H1 (cell line): ENCODE measurements around the gene ELOVL1. TPM values are rescaled to one million over a fixed set of nuclear protein-coding genes. Genes with fewer than 3 reads are reported as not detected.

Source experiments
- CTCF ChIA-PET: fragments of 300-600 bp; sonication (Branson Sonifier 250); formaldehyde crosslinking; loops from one replicate; lab custom pipeline; 2021; ENCODE audit not compliant: partially characterized antibody; lab: Charles Lee
- POLR2A ChIA-PET: fragments of 300-600 bp; sonication (Branson Sonifier 250); formaldehyde crosslinking; loops from one replicate; lab custom pipeline; 2021; ENCODE audit warnings: inconsistent platforms; ENCODE audit not compliant: partially characterized antibody; lab: Charles Lee
- DNase-seq, 2 experiments: peaks; one replicate each; pipeline versions ENCODE4 v3.0.0 to v3.0.0-alpha.2; 2010 to 2022; ENCODE audit warnings: low spot score in 2 of 2, low read depth in 1 of 2, mixed read lengths in 1 of 2
- FAIRE-seq: peaks from 2 replicates; lab custom pipeline; 2011; peaks lifted over from hg19 to GRCh38; lab: Jason Lieb, UNC
- H2AFZ ChIP-seq: 2 replicates; pipeline ENCODE4 v1.8.1; 2012; ENCODE audit warnings: low read length, inconsistent platforms
- H2AK5ac ChIP-seq: 2 replicates; pipeline ENCODE4 v1.6.1; 2013; ENCODE audit warnings: low read depth, low read length
- H2BK120ac ChIP-seq: replicated peaks from 2 replicates; pipeline ENCODE3; 2013; ENCODE audit warnings: low read depth, low read length, inconsistent platforms
- H2BK12ac ChIP-seq: 2 replicates; pipeline ENCODE4 v1.6.1; 2013; ENCODE audit warnings: low read depth, low read length
- H2BK15ac ChIP-seq: 2 replicates; pipeline ENCODE4 v1.6.1; 2013; ENCODE audit warnings: low read length
- H2BK20ac ChIP-seq: 2 replicates; pipeline ENCODE4 v1.6.1; 2013; ENCODE audit warnings: low read length
- H2BK5ac ChIP-seq: 2 replicates; pipeline ENCODE4 v1.6.1; 2013; ENCODE audit warnings: low read depth, low read length
- H3K14ac ChIP-seq: 2 replicates; pipeline ENCODE4 v1.6.1; 2013; ENCODE audit warnings: inconsistent platforms; ENCODE audit not compliant: insufficient read length
- H3K18ac ChIP-seq: 2 replicates; pipeline ENCODE4 v1.6.1; 2013; ENCODE audit warnings: low read length; ENCODE audit errors: extremely low read depth
- H3K23ac ChIP-seq: 2 replicates; pipeline ENCODE4 v1.6.1; 2013; ENCODE audit warnings: inconsistent platforms; ENCODE audit not compliant: insufficient read length
- H3K23me2 ChIP-seq: 2 replicates; pipeline ENCODE4 v1.6.1; 2013; ENCODE audit warnings: low read depth, low read length
- H3K27ac ChIP-seq: 2 replicates; pipeline ENCODE4 v1.6.1; 2011; ENCODE audit warnings: low read depth, low read length, inconsistent platforms
- H3K27me3 ChIP-seq, 4 experiments: replicated peaks in 1 of 4; 1 replicate in 1 of 4; 2 replicates in 3 of 4; pipeline versions ENCODE4 v1.6.1 to v1.8.1; 2011 to 2013; ENCODE audit warnings: low read length in 3 of 4, mild to moderate bottlenecking in 3 of 4, inconsistent platforms in 2 of 4, mixed read lengths in 2 of 4, moderate library complexity in 1 of 4; ENCODE audit not compliant: control insufficient read depth in 3 of 4, insufficient read depth in 3 of 4; ENCODE audit errors: extremely low read depth in 1 of 4
- H3K36me3 ChIP-seq, 4 experiments: 2 replicates each; pipeline versions ENCODE4 v1.6.1 to v1.8.1; 2011 to 2013; ENCODE audit warnings: mild to moderate bottlenecking in 4 of 4, low read length in 3 of 4, moderate library complexity in 2 of 4, control low read depth in 1 of 4, inconsistent platforms in 1 of 4; ENCODE audit not compliant: insufficient read depth in 4 of 4, control insufficient read depth in 2 of 4
- H3K4ac ChIP-seq: replicated peaks from 2 replicates; pipeline ENCODE3; 2013; ENCODE audit warnings: low read length, low read depth, mixed read lengths, inconsistent platforms; ENCODE audit not compliant: insufficient read length
- H3K4me1 ChIP-seq, 4 experiments: replicated peaks in 1 of 4; 1 replicate in 1 of 4; 2 replicates in 3 of 4; pipeline versions ENCODE4 v1.6.1 to v1.8.1; 2011 to 2013; ENCODE audit warnings: low read length in 3 of 4, inconsistent platforms in 2 of 4, mixed read lengths in 1 of 4; ENCODE audit not compliant: insufficient read depth in 4 of 4, control insufficient read depth in 3 of 4
- H3K4me2 ChIP-seq, 2 experiments: 2 replicates each; pipeline versions ENCODE4 v1.6.1 to v1.8.1; 2011 to 2013; ENCODE audit warnings: low read depth in 2 of 2, low read length in 2 of 2, control low read depth in 1 of 2, inconsistent platforms in 1 of 2, mild to moderate bottlenecking in 1 of 2; ENCODE audit not compliant: insufficient read depth in 1 of 2
- H3K4me3 ChIP-seq, 4 experiments: fragments of 200-600, 300-600 bp in 1 of 4; sonication (generic), shearing (Covaris generic), sonication (Bioruptor Twin) in 1 of 4; 2 replicates each; pipeline versions ENCODE4 v1.5.1 to v1.8.1; 2011 to 2016; ENCODE audit warnings: low read length in 4 of 4, low read depth in 3 of 4, control low read depth in 2 of 4, inconsistent platforms in 2 of 4, mild to moderate bottlenecking in 2 of 4, mixed read lengths in 1 of 4, moderate library complexity in 1 of 4; ENCODE audit not compliant: insufficient read depth in 2 of 4; ENCODE audit errors: extremely low read depth in 1 of 4
- H3K56ac ChIP-seq: replicated peaks from 2 replicates; pipeline ENCODE3; 2013; ENCODE audit warnings: low read depth, mild to moderate bottlenecking, mixed read lengths, low read length, inconsistent platforms; ENCODE audit not compliant: insufficient read length
- H3K79me1 ChIP-seq: 2 replicates; pipeline ENCODE4 v1.6.1; 2013; ENCODE audit warnings: low read depth, low read length, control low read depth
- H3K79me2 ChIP-seq, 2 experiments: 2 replicates each; pipeline versions ENCODE4 v1.6.1 to v1.8.1; 2012 to 2013; ENCODE audit warnings: low read length in 2 of 2, mild to moderate bottlenecking in 2 of 2, inconsistent platforms in 1 of 2; ENCODE audit not compliant: insufficient read depth in 2 of 2, control insufficient read depth in 1 of 2
- H3K9ac ChIP-seq, 4 experiments: replicated peaks in 1 of 4; 1 replicate in 1 of 4; 2 replicates in 3 of 4; pipeline versions ENCODE4 v1.6.1 to v1.8.1; 2011 to 2013; ENCODE audit warnings: low read depth in 3 of 4, low read length in 3 of 4, control low read depth in 2 of 4, mild to moderate bottlenecking in 2 of 4, moderate library complexity in 2 of 4, inconsistent platforms in 1 of 4; ENCODE audit errors: extremely low read depth in 1 of 4
- H3K9me3 ChIP-seq, 2 experiments: 2 replicates each; pipeline versions ENCODE4 v1.6.1 to v1.8.1; 2012 to 2013; ENCODE audit warnings: mild to moderate bottlenecking in 2 of 2, moderate library complexity in 2 of 2, control low read depth in 1 of 2, inconsistent platforms in 1 of 2, low read depth in 1 of 2, low read length in 1 of 2, mixed read lengths in 1 of 2; ENCODE audit not compliant: insufficient read depth in 2 of 2
- H4K20me1 ChIP-seq, 2 experiments: replicated peaks in 1 of 2; 2 replicates each; pipeline versions ENCODE3 to v1.8.1; 2011 to 2013; ENCODE audit warnings: inconsistent platforms in 2 of 2, low read length in 2 of 2, mild to moderate bottlenecking in 1 of 2; ENCODE audit not compliant: insufficient read depth in 2 of 2, control insufficient read depth in 1 of 2
- H4K5ac ChIP-seq: 2 replicates; pipeline ENCODE4 v1.6.1; 2013; ENCODE audit warnings: low read length, low read depth, mixed read lengths, inconsistent platforms; ENCODE audit not compliant: insufficient read length
- H4K8ac ChIP-seq: 2 replicates; pipeline ENCODE4 v1.8.0; 2013; ENCODE audit warnings: mild to moderate bottlenecking, moderate library complexity, low read length, inconsistent platforms; ENCODE audit not compliant: insufficient read depth; ENCODE audit errors: extremely low read depth
- H4K91ac ChIP-seq: replicated peaks from 2 replicates; pipeline ENCODE3; 2013; ENCODE audit warnings: low read length, mixed read lengths, inconsistent platforms; ENCODE audit not compliant: insufficient read length
- ASH2L ChIP-seq: fragments of 200-600, 300-600 bp; sonication (generic); IDR thresholded peaks from one replicate; pipeline ENCODE4 v1.7.1; 2017; ENCODE audit warnings: low read length
- CHD1 ChIP-seq: IDR thresholded peaks from 2 replicates; pipeline ENCODE4 v1.6.1; 2012; ENCODE audit warnings: low read depth, low read length, improper control_type of control experiment
- CREB1 ChIP-seq: IDR thresholded peaks from 2 replicates; pipeline ENCODE4 v1.6.1; 2012; ENCODE audit warnings: inconsistent platforms
- EZH2 ChIP-seq: fragments of 200-600 bp; sonication (generic); IDR thresholded peaks from 2 replicates; pipeline ENCODE4 v1.7.1; 2012; ENCODE audit warnings: low read depth, mild to moderate bottlenecking, moderate library complexity, low read length, inconsistent platforms; ENCODE audit not compliant: severe bottlenecking
- JUN ChIP-seq: IDR thresholded peaks from 2 replicates; pipeline ENCODE4 v1.6.1; 2011; ENCODE audit warnings: low read depth, mild to moderate bottlenecking, improper control_type of control experiment, low read length
- POLR2AphosphoS5 ChIP-seq: IDR thresholded peaks from 2 replicates; pipeline ENCODE4 v1.6.1; 2011; ENCODE audit warnings: low read depth, low read length
- POU5F1 ChIP-seq: IDR thresholded peaks from 2 replicates; pipeline ENCODE4 v1.6.1; 2011; ENCODE audit warnings: low read depth, mild to moderate bottlenecking, low read length, moderate library complexity
- RFX5 ChIP-seq: IDR thresholded peaks from 2 replicates; pipeline ENCODE4 v1.6.1; 2011; ENCODE audit warnings: low read depth, low read length, improper control_type of control experiment, borderline replicate concordance
- RXRA ChIP-seq: IDR thresholded peaks from 2 replicates; pipeline ENCODE4 v1.6.1; 2011; ENCODE audit warnings: low read depth, mild to moderate bottlenecking, low read length, moderate library complexity; ENCODE audit not compliant: insufficient read depth
- SAP30 ChIP-seq: fragments of 300-600 bp; sonication (generic); IDR thresholded peaks from 2 replicates; pipeline ENCODE4 v1.7.1; 2012; ENCODE audit warnings: low read length, moderate library complexity, mild to moderate bottlenecking, inconsistent platforms; ENCODE audit not compliant: insufficient read depth, insufficient replicate concordance
- SP2 ChIP-seq: IDR thresholded peaks from 2 replicates; pipeline ENCODE4 v1.6.1; 2012; ENCODE audit warnings: mild to moderate bottlenecking, low read length, inconsistent platforms
- SRF ChIP-seq: IDR thresholded peaks from 2 replicates; pipeline ENCODE4 v1.6.1; 2011; ENCODE audit warnings: mild to moderate bottlenecking, low read depth, low read length, moderate library complexity
- YY1 ChIP-seq: IDR thresholded peaks from 2 replicates; pipeline ENCODE4 v1.6.1; 2011; ENCODE audit warnings: low read depth, mild to moderate bottlenecking, low read length
- ZNF274 ChIP-seq: IDR thresholded peaks from 2 replicates; pipeline ENCODE4 v1.7.0; 2012; ENCODE audit warnings: low read length, borderline replicate concordance; ENCODE audit errors: extremely low read depth
- WGBS, 2 experiments: shearing (Covaris generic) in 1 of 2; methylation state at CpG; one replicate each; pipeline versions ENCODE4 v1.1.6 to v1.1.7; 2013 to 2015; ENCODE audit warnings: low lambda C conversion rate in 2 of 2, mixed read lengths in 2 of 2, inconsistent platforms in 1 of 2, low coverage in 1 of 2, missing lambda C conversion rate in 1 of 2; ENCODE audit not compliant: insufficient replicate concordance in 2 of 2, insufficient coverage in 1 of 2, insufficient read length in 1 of 2; ENCODE audit errors: extremely low coverage in 1 of 2, missing lambda C conversion rate in 1 of 2; 5-methylcytosine and 5-hydroxymethylcytosine counted together
- polyA plus RNA-seq, 7 experiments: library from polyadenylated mRNA; depleted of rRNA in 3 of 7; stranded (reverse) in 5 of 7; unstranded in 2 of 7; fragments of >200 nt in 5 of 7; fragments of 200-250 nt in 2 of 7; gene quantifications; 1 replicate in 5 of 7; 2 replicates in 1 of 7; 4 replicates in 1 of 7; pipeline versions ENCODE4 v1.2.1 to v1.2.3, GENCODE V29; 2011 to 2013; ENCODE audit warnings: missing spikeins in 2 of 7, mixed read lengths in 2 of 7
- total RNA-seq: library from RNA; stranded (reverse); fragmentation: NEBNext Ultra II Directional; extraction: Animal tissue kit (Norgen Biotek cat#: 25700); gene quantifications from 2 replicates; pipeline ENCODE4 v1.2.1, GENCODE V29; 2021
- TF ChIP-seq, protein P1 (sequence below): IDR thresholded peaks from 2 replicates; pipeline ENCODE4 v1.6.1; 2011; ENCODE audit warnings: low read length, improper control_type of control experiment

The ELOVL1 gene
- total and polyA plus RNA-seq, 2 of the 8 experiments (the other 6 are each of a cell fraction or from before 2014, with no cell fraction given) = 28.5 to 68.1 TPM

DNA sequence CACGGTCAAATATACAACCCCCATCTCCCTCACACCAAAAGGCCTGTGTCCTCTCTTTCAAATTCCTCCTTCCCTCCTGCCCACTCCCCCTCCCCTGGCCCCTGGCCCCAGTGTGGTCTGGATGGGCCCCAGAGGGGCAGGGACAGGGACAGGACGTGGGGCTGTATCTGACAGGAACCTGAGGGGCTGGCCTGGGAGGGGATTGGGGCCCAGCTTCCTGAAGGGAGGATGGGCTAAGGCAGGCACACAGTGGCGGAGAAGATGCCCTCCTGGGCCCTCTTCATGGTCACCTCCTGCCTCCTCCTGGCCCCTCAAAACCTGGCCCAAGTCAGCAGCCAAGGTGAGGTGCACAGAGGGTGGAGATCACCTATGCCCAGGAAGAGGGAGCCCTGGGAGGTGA is 30.2 kb downstream of the ELOVL1 start, which contains the start of gene MPL:
Gene MPL (plus strand): TSS at position 231 of the 400 bp plus-strand sequence. CDS start 31 bp downstream, at position 262.
- no peaks in the 10 kb centered on the region for H3K36me3 ChIP-seq
- no peaks in the 10 kb centered on the region for H3K23me2 ChIP-seq
- no peak within 1 kb of the TSS for H2AFZ ChIP-seq
- no peak for DNase-seq
- no peak within 1 kb of the TSS for H3K4ac ChIP-seq
- no peaks in the 10 kb centered on the region for H4K20me1 ChIP-seq
- H3K4me2 ChIP-seq = no peak within 1 kb of the TSS
- no peak within 1 kb of the TSS for H2BK12ac ChIP-seq
- H2AK5ac ChIP-seq = no peak within 1 kb of the TSS
- H3K4me3 ChIP-seq = no peak within 1 kb of the TSS
- no peak within 1 kb of the TSS for H2BK120ac ChIP-seq
- no peak within 1 kb of the TSS; the same call in 1 of the 2 replicates for H4K8ac ChIP-seq
- H3K9ac ChIP-seq = no peak within 1 kb of the TSS
- ChIA-PET CTCF (interaction anchor here (1.1 to 1.3 kb wide), 3 partner anchors 8 to 110 kb away, joined by 3 to 5 read pairs (median 4); no protein-coding TSS in a partner anchor), POLR2A (interaction anchor here (1.4 kb wide), 1 partner anchor 8 kb away, joined by 3 read pairs; no protein-coding TSS in a partner anchor)
- H3K79me1 ChIP-seq = no peaks in the 10 kb centered on the region
- H3K56ac ChIP-seq = no peak within 1 kb of the TSS
- H3K9me3 ChIP-seq = no peaks in the 10 kb centered on the region
- 77% methylated on average over 3 of the region's 3 CpGs; no CpG with 5 or more reads in 1 of the 2 experiments for WGBS, 2 experiments
- no peaks in the 10 kb centered on the region for H3K79me2 ChIP-seq
- H4K91ac ChIP-seq = no peak within 1 kb of the TSS
- no peaks in the 10 kb centered on the region for H3K4me1 ChIP-seq
- H2BK15ac ChIP-seq = no peak within 1 kb of the TSS
- H3K27ac ChIP-seq = no peak within 1 kb of the TSS
- H3K18ac ChIP-seq = no peak within 1 kb of the TSS
- H3K14ac ChIP-seq = no peak within 1 kb of the TSS
- H2BK5ac ChIP-seq = no peak within 1 kb of the TSS
- H3K23ac ChIP-seq = no peak within 1 kb of the TSS
- no peak within 1 kb of the TSS for H2BK20ac ChIP-seq
- no peaks in the 10 kb centered on the region for H3K27me3 ChIP-seq
- no peak for FAIRE-seq
- no peak within 1 kb of the TSS for H4K5ac ChIP-seq
- no peak for TF ChIP-seq SP2
- TF ChIP-seq RFX5 = no peak
- TF ChIP-seq YY1 = no peak
- no peak for TF ChIP-seq POU5F1
- TF ChIP-seq, protein P1, sequence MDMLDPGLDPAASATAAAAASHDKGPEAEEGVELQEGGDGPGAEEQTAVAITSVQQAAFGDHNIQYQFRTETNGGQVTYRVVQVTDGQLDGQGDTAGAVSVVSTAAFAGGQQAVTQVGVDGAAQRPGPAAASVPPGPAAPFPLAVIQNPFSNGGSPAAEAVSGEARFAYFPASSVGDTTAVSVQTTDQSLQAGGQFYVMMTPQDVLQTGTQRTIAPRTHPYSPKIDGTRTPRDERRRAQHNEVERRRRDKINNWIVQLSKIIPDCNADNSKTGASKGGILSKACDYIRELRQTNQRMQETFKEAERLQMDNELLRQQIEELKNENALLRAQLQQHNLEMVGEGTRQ = no peak
- no peak for TF ChIP-seq EZH2
- TF ChIP-seq ASH2L = no peak
- TF ChIP-seq JUN = no peak
- no peak for TF ChIP-seq SAP30
- no peak for TF ChIP-seq SRF
- no peak for TF ChIP-seq ZNF274
- TF ChIP-seq RXRA = no peak
- no peak for TF ChIP-seq CREB1
- no peak for TF ChIP-seq POLR2AphosphoS5
- TF ChIP-seq CHD1 = no peak
